SKM-1 treated with dmso at 0.1 percent for 144 hours (cell line): ENCODE measurements around the gene TAOK3.

Source experiments
- DNase-seq: peaks from one replicate; lab custom pipeline; 2025; ENCODE audit not compliant: unreplicated experiment; lab: John Stamatoyannopoulos, UW

The TAOK3 gene

GRCh38 chr12:118102609-118103008, 270.1 kb downstream of the TAOK3 start:
- no peak for DNase-seq

DNA sequence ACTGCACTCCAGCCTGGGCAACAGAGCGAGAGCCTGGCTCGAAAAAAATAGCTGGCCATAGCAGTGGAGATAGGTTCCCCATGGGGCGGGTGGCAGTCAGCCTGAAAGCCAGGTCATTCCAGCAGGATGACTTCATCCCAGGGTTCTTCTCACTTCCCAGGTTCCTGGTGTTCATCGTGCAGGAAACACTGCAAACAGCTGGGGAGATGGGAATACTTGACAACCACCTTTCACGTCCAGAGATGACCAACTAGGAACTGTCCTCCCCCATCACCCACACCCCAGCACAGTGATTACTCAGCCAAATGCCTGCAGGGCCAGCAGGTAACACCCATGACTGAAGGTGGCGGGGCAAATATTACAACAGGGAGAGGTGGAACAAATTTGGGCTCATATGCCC, 270.6 kb downstream of the TAOK3 start:
- DNase-seq = no peak

DNA sequence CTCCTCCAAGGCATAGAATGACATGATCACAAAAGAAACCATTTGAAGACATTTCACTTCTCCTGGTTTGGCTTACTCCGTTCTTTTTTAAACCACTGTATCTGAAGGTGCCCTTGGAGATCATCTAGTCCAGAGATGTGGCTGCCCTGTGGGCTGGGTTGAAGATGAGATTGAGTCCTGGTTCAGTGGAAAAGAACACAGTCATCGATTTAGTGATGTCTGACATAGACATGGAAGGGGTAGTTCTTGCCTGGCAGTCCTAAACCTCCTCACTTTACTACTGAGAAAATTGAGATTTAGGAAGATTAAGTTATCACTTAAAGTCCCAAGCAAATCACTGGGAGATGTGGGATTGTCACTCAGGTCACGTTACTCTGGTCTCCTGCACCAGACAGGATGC, 271.7 kb downstream of the TAOK3 start:
- no peak for DNase-seq
